LNCAP (cell line): ENCODE data around the gene SOSTDC1.

Experiments
- TF ChIP-seq, protein P1 (sequence below): fragments of 450-650 bp; IDR thresholded peaks from 2 replicates; pipeline ENCODE4 v1.5.1; 2017; ENCODE audit warnings: mild to moderate bottlenecking

SOSTDC1 gene, protein sequence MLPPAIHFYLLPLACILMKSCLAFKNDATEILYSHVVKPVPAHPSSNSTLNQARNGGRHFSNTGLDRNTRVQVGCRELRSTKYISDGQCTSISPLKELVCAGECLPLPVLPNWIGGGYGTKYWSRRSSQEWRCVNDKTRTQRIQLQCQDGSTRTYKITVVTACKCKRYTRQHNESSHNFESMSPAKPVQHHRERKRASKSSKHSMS

DNA sequence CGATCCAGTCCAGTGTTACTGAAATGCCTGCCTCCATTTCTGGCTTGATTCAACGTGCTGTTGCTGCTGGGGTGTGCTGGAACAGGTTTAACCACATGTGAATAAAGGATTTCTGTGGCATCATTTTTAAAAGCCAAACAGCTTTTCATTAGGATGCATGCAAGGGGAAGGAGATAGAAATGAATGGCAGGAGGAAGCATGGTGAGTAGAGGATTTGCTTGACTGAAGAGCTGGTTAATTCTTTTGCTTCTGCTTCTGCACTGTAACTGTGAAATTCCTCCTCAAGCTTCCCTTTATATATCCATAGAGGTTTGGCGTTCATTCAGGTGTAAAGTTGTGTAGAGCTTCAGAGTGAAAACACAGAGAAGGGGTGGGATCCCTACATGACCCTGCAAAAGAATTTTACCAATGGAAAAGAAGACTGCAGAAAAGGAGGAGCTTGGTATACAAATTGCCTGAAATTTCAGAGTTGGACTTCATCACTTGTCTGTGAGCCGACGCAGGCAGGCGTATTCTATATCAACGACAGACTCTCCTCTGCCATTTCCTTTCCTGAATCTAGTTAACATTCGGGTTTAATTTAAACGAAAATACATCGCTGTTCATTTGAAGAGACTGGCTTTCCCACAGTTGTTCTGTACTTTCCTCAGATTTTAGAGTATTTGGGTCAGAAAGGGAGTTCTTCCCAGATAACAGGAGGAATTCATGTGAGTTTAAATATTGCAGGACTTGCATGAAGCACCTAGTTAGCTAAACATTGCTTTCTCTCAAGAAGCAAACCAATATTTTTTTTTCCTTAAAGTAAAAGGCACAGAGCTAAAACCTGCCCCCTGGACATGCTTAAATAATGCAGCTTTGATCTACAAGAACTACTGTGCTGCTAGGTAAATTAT, at the start of gene SOSTDC1:
SOSTDC1 (minus strand) TSS at position 270 of the 893 bp plus-strand sequence; CDS start at position 200, 70 bp downstream.
- TF ChIP-seq, protein P1, sequence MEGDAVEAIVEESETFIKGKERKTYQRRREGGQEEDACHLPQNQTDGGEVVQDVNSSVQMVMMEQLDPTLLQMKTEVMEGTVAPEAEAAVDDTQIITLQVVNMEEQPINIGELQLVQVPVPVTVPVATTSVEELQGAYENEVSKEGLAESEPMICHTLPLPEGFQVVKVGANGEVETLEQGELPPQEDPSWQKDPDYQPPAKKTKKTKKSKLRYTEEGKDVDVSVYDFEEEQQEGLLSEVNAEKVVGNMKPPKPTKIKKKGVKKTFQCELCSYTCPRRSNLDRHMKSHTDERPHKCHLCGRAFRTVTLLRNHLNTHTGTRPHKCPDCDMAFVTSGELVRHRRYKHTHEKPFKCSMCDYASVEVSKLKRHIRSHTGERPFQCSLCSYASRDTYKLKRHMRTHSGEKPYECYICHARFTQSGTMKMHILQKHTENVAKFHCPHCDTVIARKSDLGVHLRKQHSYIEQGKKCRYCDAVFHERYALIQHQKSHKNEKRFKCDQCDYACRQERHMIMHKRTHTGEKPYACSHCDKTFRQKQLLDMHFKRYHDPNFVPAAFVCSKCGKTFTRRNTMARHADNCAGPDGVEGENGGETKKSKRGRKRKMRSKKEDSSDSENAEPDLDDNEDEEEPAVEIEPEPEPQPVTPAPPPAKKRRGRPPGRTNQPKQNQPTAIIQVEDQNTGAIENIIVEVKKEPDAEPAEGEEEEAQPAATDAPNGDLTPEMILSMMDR = no peak

DNA sequence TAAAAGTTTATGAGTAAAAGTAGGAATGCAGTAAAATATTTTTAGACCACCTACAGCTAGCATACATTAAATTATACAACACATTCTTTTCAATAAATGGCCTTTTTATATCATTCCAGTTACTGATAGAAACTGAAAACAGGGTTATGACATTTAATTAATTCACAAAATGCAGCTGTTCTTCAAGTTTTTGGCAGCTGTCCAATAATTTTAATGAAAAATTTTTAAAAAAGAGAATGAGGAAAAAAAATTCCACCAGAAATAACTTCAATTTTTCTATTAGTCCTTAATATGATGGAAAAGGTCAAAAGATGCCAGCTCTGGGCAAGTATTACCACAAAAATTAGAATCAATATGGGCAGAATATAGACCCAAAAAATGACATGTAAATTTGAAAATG, 49.2 kb upstream of the SOSTDC1 start:
- TF ChIP-seq, protein P1 = no peak

DNA sequence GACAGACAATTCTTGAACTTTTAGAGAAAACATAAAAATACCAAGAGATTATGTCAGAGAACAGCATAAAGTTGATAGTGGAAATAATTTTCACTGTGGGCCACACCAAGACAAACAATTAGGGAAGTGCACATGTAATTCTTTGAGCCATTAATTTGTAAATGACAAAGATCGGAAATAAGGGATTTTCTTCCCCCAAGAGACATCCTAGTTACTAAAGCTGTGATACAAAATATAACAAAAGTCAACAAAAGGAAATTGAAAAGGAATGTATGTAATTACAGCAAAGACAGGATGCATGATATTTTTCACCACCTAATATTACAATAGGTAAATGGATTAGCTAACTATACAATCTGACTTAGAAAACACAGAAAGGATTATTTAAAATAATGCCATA, 48.7 kb upstream of the SOSTDC1 start:
- TF ChIP-seq, protein P1 = no peak

DNA sequence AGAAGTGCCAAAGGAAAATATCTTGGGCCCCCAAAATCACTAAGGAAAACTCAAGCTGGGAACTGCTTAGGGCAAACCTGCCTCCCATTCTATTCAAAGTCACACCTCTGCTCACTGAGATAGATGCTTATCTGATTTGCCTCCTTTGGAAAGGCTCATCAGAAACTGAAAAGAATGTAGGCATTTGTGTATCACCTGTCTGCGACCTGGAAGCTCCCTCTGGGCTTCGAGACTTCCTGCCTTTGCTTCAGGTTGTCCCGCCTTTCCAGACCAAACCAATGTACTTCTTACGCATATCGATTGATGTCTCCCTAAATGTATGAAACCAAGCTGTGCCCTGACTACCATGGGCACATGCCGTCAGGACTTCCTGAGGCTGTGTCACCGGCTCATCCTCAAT, 46.6 kb upstream of the SOSTDC1 start:
- TF ChIP-seq, protein P1 = no peak

DNA sequence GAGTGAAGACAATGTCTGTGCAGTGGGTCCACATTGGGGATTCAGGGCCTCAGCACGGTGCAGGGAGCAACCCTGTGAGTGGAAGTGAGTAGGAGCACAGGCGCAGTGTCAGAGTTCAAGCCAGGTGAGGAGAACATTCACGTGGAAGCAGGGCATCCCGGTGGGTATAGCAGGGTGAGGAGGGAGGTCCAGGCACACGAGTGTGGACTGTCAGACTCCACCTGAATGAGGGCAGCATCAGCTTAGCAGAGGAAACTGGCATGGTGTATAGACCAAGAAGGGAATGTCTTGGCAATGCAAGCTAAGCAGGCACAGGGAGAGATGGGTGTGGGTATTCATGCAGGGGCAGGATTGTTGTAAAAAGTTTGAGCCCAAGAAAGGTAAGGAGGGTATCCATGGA, 45.8 kb upstream of the SOSTDC1 start:
- TF ChIP-seq, protein P1 = no peak

DNA sequence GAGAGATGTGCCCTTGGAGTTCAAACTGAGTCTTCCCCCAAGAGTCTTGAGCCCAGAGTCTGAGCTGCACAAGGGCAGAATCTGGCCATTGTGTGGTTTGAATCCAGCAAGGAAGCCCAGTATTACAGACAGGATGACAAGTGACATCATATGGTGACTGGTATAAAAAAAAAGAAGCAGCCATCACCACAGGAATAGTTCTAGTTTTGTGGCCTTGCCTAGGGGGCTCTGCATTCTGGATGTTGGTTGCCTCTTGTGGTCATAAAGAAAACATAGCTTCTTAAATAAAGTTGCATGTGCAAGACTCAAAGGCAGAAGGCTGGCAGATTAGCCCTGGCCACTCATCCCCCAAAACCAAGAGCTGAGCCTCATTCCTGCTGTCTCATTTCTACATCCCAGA, 44.3 kb upstream of the SOSTDC1 start:
- TF ChIP-seq, protein P1 = no peak

DNA sequence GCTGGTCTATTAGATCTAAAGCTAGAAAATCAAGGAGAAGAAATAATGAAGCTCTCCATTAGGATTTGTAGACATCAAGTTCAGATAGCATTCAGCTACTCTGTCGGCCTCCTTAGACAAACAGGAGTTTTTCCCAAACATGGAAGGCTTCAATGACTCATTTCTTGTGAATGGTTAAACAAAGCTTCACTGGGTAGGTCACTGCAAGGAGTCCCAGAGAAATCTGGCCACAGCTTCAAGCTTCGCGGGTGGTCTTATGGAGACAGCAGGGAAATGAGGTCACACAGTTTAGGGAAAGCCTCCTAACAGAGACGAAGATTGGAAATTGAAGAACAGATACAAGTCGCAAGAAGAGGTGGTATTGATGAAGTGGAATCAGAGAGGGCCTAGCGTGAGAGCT, 38.5 kb upstream of the SOSTDC1 start:
- TF ChIP-seq, protein P1 = no peak
